Measurements from ENCODE around the gene PRR5L.

- TF ChIP-seq POLR2A (IDR thresholded peaks at IDR 0.05) (no peak), CTCF (IDR thresholded peaks at IDR 0.05) (no peak)
Measured at GRCh38 chr11:36475192-36475591, 179.1 kb downstream of the PRR5L start.
